HL-60/S4 treated with phorbol 12-myristate 13-acetate at 8.2 ng/mL for 4 days and 3 days (cell line): Measurements from ENCODE around the gene IL20.
"Not testable (repeated sequence)": the region's sequence is repeated elsewhere in the genome, so short reads cannot be mapped to it uniquely, and the experiment has no call there.

Experiments used
- in situ Hi-C: fragments of 300-500 bp; cut with MboI; formaldehyde crosslinking; loops from 2 replicates; pipeline ENCODE4 v1.15.0; 2022; ENCODE audit warnings: low sequenced_read_pairs

IL20 gene

DNA sequence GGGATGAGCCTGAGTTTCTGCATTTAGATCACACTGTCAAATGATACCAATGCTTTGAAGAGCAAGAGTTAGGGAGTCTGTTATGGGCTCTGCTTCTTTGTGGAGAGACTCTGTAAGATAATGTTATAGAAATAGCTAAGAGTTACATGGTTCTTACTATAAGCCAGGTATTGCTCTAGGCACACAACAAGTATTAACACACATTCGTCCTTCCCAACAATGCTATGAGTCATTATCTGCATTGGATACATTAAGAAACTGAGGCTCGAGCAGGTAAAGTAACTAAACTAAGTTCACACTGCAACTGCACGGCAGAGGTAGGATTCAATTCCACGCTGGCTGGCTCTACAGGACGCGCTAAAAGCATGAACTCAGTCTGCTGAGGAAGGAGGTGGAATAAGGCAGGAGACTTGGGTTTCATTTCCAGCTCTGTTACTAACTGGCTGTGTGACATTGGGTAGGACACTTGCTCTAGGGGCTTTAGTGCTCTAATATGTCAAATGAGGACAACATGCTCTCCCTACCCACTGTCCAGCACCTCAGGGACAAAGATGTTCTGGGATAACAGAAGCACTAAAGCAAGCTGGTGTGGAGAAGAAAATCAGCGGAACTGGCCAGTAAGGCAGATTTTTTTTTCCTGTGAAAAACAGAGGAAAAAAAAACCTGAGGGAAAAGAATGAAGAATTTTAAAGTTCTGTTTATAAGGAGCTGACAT lies 23.7 kb upstream of the IL20 start:
- in situ Hi-C loops = no loop called here

DNA sequence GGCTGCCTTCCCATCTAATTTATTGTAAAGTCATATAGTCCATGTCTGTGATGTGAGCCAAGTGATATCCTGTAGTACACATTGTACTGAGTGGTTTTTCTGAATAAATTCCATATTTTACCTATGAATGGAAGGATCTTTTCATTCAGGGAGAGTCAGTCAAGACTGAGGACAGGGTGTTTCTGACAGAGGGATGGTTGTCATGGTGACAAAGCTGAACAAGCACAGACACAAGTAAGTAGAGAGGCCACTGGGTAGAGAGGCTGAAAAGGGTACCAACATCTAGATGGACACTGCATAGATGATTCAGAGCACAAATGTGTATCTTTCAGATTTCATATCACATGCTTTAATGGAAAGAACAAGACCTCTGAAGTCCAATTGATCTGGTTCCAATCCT lies 22.6 kb upstream of the IL20 start:
- in situ Hi-C loops = no loop called here

DNA sequence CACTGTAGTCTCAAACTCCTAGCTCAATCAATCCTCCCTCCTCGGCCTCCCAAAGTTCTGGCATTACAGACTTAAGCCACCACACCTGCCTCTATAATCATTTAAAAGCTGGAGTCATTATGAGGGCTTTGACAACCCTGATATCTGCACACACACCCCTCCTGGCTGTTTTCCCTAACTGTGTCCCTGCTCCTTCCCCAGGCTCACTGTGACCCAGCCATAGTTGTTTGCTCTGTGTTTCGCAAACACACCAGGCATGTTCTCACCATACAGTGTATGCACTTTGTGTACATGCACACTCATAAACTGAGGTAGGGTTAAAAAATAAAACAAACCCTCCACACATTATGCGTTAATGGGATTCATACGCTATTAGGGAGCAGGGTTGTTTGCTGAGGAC lies 21.8 kb upstream of the IL20 start:
- in situ Hi-C loops = no loop called here

DNA sequence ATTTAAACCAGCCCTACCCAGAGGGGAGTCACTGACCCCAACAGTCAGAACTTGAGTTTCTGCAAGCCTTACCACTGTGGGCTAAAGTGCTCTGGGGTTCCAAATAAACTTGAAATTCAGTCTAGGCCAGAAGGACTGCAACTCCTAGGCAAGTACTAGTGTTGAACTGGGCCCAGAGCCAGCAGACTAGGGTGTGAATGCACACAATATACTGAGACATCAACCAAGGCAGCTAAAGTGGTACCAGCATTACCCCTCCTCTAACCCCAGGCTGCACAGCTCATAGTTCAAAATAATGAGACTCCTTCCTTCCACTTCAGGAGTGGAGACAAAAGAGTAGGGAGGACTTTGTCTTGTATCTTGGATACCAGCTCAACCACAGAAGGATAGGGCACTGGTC lies 18.9 kb upstream of the IL20 start:
- in situ Hi-C loops = no loop called here

DNA sequence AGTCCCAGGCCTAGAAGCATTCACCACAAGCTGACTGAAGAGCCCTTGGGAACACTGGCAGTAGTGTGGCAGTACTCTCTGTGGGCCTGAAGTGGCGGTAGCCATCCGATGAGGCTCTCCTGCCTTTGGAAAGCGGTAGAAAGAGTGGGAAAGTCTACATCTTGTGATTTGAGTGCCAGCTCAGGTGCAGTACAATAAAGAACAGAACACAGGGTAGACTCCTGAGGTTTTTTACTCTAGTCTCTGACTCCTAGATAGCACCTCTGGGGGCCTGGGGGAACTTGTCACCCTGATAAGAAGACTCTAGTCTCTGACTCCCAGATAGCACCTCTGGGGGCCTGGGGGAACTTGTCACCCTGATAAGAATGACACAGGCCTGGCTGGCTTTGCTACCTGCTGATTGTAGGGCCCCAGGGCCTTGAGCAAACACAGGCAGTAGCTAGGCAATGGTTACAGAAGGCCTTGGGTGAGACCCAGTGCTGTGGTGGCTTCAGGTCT lies 18.0 kb upstream of the IL20 start:
- in situ Hi-C loops = no loop called here

DNA sequence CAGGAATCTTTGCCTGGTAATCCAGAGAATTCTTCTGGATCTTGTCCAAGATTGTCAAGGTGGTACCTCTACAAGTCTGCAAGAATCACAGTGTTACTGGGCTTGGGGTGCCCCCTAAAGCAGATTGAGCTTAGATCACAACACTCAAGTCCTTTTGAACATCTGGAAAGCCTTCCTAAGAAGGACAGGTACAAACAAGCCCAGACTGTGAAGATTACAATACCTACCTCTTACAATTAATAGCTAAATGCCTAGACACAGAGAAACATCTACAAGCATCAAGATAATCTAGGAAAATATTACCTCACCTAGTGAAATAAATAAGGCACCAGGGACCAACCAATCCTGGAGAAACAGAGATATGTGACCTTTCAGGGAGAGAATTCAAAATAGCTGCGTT lies 17.5 kb upstream of the IL20 start:
- in situ Hi-C loops = no loop called here

DNA sequence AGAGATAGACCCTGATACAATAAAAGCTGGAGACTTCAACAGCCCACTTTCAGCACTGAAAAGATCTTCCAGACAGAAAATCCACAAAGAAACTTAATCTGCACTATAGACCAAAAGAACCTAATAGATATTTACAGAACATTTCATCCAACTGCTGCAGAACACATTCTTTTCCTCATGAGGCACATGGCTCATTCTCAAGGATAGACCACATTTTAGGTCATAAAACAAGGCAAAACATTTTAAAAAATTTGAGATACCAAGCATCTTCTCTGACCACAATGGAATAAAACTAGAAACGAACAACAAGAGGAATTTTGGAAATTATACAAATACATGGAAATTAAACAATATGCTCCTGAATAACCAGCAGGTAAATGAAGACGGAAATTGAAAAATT lies 15.0 kb upstream of the IL20 start:
- in situ Hi-C loops = no loop called here

DNA sequence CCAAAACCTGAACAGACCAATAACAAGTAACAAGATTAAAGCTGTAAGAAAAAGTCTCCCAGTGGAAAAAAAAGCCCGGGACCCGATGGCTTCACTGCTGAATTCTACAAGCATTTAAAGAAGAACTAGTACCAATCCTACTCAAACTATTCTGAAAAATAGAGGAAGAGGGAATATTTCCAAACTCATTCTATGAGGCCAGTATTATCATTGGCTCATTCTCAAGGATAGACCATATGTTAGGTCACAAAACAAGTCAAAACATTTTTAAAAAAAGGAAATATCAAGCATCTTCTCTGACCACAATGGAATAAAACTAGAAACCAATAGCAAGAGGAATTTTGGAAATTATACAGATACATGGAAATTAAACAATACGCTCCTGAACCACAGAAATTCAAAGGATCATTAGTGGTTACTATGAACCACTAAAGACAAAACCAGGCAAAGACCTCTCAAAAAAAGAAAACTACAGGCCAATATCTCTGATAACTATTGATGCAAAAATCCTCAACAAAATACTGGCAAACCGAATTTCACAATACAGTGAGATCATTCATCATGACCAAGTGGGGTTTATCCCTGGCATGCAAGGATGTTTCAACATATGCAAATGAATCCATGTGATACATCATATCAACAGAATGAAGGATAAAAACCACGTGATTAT lies 13.9 kb upstream of the IL20 start:
- in situ Hi-C loops = no loop called here

DNA sequence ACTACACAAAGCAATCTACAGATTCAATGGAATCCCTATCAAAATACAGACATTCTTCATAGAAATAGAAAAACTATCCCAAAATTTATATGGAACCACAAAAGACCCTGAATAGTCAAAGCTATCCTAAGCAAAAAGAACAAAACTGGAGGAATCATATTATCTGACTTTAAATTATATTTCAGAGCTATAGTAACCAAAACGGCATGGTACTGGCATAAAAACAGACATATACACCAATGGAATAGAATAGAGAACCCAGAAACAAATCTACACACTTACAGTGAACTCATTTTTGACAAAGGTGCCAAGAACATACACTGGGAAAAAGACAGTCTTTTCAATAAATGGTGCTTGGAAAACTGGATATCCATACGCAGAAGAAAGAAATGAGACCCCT lies 12.8 kb upstream of the IL20 start:
- in situ Hi-C loops = not testable (repeated sequence)

DNA sequence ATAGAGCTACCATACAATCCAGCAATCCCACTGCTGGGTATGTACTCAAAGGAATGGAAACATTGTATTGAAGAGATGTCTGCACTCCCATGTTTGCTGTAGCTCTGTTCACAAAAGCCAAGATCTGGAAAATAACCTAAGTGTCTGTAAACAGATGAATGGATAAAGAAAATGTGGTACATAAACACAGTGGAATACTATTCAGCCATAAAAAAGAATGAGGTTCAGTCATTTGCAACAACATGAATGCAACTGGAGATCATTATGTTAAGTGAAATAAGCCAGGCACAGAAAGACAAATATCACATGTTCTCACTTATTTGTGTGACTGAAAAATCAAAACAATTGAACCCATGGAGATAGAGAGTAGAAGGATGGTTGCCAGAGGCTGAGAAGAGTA lies 11.7 kb upstream of the IL20 start:
- in situ Hi-C loops = not testable (repeated sequence)

DNA sequence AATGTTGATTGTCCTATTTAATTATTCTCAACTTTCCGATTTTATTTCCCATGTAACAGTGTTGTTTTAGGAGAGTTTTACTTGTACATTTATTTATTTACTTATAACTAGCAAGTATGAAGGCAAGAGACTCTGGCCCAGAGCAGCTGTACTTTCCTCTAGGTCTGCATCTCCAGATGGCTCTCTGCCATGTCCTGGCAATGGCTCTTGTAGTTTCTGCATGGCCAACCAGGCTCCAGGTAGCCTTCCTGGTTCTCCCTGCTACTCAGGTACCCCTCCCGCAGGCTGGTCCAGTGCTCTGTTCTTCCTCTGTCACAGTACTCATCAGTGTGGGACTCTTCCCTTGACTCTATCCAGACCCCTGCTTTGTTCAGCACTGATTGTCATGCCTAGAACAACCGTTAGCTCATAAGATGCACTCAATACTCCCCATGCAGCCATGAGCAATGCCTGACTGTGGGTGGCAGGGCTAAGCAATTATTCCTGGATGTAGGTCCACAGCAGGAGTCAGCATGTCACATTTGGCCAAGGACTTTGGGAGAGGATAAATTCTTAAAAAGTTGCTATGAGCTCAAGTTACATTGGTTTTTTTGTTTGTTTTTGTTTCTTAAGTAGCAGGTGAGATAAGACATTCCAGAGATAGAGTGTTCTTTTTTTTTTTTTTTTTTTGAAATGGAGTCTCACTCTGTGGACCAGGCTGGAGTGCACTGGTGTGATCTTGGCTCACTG lies 10.9 kb upstream of the IL20 start:
- in situ Hi-C loops = no loop called here

DNA sequence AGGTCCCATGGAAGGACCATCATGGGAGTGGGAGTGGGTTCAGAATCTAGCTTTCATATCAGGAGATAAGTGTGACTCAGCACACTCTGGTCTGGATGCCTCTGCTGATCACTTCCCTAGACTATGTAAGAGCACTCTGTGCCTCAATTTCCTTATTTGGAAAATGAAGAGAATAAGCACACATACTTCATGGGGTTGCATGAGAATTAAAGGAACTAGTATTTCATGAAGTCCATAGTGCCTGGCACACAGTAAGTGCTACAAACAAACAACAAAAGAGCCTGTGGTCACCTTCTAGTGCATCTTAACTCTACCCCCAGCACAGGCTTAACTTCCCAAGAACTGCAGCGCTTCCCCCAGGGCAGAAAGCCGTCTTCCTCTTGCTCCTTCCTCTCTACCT lies 9.6 kb upstream of the IL20 start:
- in situ Hi-C loops = no loop called here

DNA sequence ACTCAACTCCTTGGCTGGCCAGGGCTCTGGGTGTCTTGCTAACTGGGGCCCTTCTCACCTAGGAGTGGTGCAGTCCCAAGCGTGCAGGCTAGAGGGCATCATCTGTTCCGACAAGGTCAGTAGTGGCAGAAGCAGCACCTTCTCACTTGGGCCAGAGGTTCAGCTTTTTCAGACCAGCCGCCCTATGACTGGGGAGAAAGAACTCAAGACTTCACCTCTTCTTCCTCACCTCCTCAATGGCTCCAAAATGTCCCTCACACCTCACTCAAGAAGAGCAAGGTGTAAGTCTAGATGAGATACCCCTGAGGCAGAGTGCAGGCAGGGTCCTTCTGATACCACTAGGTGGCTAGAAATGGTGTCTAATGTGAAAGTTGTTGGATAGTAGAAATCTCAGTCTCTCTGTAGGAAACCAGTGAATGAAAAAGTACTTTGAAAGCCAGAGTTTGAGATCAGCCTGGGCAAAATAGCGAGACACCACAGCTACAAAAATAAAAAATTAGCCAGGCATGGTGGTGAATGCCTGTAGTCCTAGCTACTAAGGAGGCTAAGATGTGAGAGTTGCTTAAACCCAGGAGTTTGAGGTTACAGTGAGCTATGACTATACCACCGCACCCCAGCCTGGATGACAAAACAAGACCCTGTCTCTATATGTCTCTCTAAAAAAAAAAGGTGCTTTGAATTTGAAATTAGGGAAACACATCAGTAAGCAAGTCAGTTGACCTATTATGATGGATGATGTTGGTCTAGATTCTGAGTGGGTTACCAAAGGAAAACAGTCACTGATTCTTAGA lies 8.6 kb upstream of the IL20 start:
- in situ Hi-C loops = no loop called here

DNA sequence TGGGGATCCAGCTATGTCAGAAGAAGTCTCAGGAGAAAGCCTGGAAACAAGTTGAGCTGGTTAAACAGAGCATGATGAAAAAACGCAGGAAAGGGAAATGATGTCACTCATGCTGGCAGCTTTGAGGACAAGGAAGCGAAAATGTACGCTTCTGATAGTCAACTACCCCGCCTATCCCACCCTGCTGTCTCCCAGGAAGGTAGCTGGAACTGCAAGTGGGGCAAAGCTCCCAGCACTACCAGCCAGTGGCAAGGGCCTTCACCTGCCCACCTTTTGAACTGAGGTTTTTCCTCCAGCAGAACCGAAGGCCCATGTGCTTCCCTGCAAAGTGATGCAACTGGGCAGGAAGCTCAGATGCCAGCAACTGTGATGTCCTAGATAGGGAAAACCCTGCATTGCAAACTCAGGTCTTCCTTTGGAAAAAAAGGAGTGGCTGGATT lies 6.3 kb upstream of the IL20 start:
- in situ Hi-C loops = no loop called here

DNA sequence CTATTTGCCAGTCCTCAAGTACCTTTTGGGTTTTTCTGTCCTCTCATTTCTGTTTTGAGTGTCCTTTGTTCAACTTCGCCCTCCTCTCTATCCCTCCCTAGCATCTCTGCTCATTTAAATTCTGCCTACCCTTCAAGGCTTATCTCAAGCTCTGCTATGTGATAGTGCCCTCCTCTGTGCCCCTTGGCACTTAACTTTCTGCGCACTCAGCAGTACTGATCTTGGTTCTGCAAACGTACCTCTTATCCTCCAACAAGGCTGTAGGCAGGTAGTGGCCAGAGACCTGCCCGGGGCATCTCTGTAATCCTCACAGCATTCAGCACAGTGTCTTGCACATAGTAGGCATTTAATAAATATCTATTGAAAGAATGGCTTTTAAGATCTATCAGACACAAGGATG lies 5.3 kb upstream of the IL20 start:
- in situ Hi-C loops = no loop called here

DNA sequence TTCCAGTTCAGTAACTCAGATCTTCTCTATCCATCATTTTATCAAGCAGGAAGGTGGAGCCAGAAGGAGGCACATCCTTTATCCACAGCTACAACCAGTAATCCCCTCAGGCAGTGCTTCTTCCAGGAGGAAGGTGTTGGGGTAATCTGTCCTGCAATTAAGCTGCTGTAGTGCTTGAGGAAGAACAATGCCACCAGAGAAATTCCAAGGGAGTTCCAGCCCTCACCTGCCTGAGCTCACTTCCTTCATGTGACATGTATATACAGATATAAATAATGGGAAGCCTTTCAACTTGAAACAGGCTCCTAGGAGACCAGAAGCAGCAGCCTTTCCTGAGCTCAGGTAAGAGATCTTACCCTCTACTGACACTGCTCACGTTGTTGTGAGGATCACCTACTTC lies 2.2 kb upstream of the IL20 start:
- in situ Hi-C loops = no loop called here

DNA sequence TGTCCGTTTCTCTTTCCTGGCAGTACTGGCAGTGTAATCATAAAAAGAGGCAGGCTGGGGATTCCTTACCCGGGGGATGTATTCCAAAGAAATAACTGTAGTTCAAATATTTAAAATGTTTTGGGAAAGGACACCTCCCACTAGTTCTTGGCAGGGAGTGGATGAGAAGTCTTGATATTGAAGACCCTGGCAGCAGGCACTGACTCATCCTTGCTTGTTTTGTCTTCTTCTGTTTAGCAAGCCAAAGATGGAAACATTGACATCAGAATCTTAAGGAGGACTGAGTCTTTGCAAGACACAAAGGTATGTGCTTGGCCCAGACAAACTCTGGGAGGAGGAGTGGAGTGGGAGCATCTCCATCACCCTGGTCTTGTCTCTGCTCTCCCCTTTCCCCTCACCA lies 639 bp downstream of the IL20 start:
- in situ Hi-C loops = no loop called here

DNA sequence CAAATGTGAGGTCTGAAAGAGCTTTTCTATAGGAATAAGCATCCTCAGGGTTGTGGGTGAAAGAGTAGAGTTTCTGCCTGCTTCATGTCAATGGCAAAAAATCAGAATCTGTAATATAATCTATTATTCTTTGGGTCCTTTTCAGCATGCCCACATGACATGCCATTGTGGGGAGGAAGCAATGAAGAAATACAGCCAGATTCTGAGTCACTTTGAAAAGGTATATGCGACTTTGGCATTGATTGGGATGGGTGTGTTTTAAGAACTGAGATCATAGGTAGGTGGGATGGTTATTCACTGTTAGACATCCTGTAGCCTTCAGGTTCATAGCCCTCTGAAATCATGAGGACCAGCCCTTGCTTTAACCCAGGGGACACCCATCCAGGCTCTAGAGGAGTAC lies 1.8 kb downstream of the IL20 start:
- in situ Hi-C loops = no loop called here

DNA sequence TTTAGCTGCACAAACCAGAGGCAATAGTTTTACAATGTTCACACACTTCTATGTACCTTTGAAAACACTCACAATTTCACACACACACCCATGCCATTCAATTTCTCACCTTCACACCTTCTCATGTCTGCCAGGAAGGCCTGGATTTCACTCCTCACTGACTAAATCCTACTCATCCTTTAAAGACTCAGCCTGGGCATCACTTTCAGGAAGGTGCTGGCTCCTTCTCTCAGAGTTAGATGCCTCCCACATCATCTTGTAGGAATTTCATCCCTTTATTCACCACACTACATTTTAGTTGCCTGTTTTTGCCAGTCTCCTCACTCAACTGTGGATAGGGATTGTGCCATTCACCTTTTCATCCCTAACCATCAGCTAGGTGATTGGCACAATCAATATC lies 2.3 kb downstream of the IL20 start:
- in situ Hi-C loops = no loop called here

DNA sequence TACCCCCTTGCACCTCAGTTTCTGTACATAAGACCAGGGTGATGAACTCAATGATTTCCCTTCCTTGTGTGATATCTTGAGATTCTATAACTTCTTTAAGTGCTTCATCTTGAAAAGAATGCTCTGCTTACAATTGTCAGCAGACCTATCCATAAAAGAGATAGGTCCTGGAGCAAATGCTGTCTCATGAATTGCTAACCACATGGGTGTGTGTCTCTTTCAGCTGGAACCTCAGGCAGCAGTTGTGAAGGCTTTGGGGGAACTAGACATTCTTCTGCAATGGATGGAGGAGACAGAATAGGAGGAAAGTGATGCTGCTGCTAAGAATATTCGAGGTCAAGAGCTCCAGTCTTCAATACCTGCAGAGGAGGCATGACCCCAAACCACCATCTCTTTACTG lies 2.8 kb downstream of the IL20 start:
- in situ Hi-C loops = no loop called here

DNA sequence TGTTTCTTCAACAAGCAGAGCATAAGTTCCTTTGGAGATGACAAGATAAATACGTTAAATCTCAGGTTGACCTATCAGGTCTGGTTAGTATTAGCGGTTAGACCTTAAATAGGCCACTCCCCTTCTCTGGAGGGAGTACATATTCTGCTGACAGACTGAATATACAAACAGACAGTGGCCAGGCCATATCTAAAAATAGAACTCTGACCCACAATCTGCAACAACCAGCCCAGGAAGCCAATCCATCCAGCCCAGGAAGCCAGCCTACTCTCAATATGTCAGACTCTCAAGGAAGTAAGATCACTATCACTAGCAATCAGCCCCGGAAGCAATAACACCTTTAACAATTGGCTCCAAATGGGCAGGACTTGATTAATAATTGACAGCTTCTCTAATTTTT lies 6.7 kb downstream of the IL20 start:
- in situ Hi-C loops = no loop called here
